H1 (cell line): ENCODE data around the gene PIGT. TPM values are rescaled to one million over a fixed set of nuclear protein-coding genes. Genes with fewer than 3 reads are reported as not detected.

Experiments
- HDAC2 ChIP-seq, 2 experiments: fragments of 300-600 bp in 1 of 2; sonication (generic) in 1 of 2; IDR thresholded peaks; 2 replicates each; pipeline ENCODE4 v1.6.1; 2011 to 2012; ENCODE audit warnings: low read depth in 2 of 2, low read length in 2 of 2, mild to moderate bottlenecking in 2 of 2, moderate library complexity in 2 of 2, borderline replicate concordance in 1 of 2, inconsistent platforms in 1 of 2
- SIRT6 ChIP-seq: IDR thresholded peaks from one replicate; pipeline ENCODE4 v1.7.1; 2012; ENCODE audit warnings: low read length, inconsistent platforms
- TEAD4 ChIP-seq: IDR thresholded peaks from 2 replicates; pipeline ENCODE4 v1.6.1; 2012; ENCODE audit warnings: low read depth, low read length, inconsistent platforms, mixed read lengths
- polyA plus RNA-seq, 7 experiments: library from polyadenylated mRNA; depleted of rRNA in 3 of 7; stranded (reverse) in 5 of 7; unstranded in 2 of 7; fragments of >200 nt in 5 of 7; fragments of 200-250 nt in 2 of 7; gene quantifications; 1 replicate in 5 of 7; 2 replicates in 1 of 7; 4 replicates in 1 of 7; pipeline versions ENCODE4 v1.2.1 to v1.2.3, GENCODE V29; 2011 to 2013; ENCODE audit warnings: missing spikeins in 2 of 7, mixed read lengths in 2 of 7
- total RNA-seq: library from RNA; stranded (reverse); fragmentation: NEBNext Ultra II Directional; extraction: Animal tissue kit (Norgen Biotek cat#: 25700); gene quantifications from 2 replicates; pipeline ENCODE4 v1.2.1, GENCODE V29; 2021

Gene PIGT
- total and polyA plus RNA-seq, 2 of the 8 experiments (the other 6 are each of a cell fraction or from before 2014, with no cell fraction given) = 66.0 to 89.7 TPM

- TF ChIP-seq HDAC2 (IDR thresholded peaks at IDR 0.05; ENCODE audit: borderline replicate concordance in 1 of 2, low read depth in 2 of 2, low read length in 2 of 2) = no peak
- TF ChIP-seq TEAD4 = no peak
- TF ChIP-seq SIRT6 = no peak
These were observed 45.3 kb upstream of the PIGT start (continued) for GRCh38 chr20:45370571-45371160.
